RCC 7860 (cell line): Measurements from ENCODE around the gene POLR3H.

Experiments
- DNase-seq: peaks from one replicate; pipeline ENCODE4 v3.0.0-alpha.2; 2015; ENCODE audit warnings: low spot score
- FAIRE-seq: peaks from 2 replicates; lab custom pipeline; 2012; peaks lifted over from hg19 to GRCh38; lab: Jason Lieb, UNC

Gene POLR3H

GRCh38 chr22:41539146-41540005 is 4.9 kb downstream of the POLR3H start:
- DNase-seq (no peak), FAIRE-seq (no peak)

GRCh38 chr22:41538583-41538982 is 5.7 kb downstream of the POLR3H start:
- FAIRE-seq (no peak), DNase-seq (no peak)

- no peak for DNase-seq
- no peak for FAIRE-seq
These were observed 7.1 kb downstream of the POLR3H start for GRCh38 chr22:41537203-41537602.

- DNase-seq (no peak), FAIRE-seq (no peak)
These were observed 9.0 kb downstream of the POLR3H start for GRCh38 chr22:41535244-41535643.

GRCh38 chr22:41534219-41534618 is 10.1 kb downstream of the POLR3H start:
- no peak for FAIRE-seq
- no peak for DNase-seq

- DNase-seq: peak; percentile 43
- no peak for FAIRE-seq
These were observed 11.1 kb downstream of the POLR3H start for GRCh38 chr22:41532908-41533825.

GRCh38 chr22:41531715-41532477 is 12.4 kb downstream of the POLR3H start:
- no peak for DNase-seq
- no peak for FAIRE-seq

- FAIRE-seq (no peak), DNase-seq (no peak)
These were observed 13.2 kb downstream of the POLR3H start for GRCh38 chr22:41530890-41531714.

GRCh38 chr22:41528938-41529561 is 15.2 kb downstream of the POLR3H start:
- FAIRE-seq: no peak
- DNase-seq: no peak

GRCh38 chr22:41528132-41528766 is 16.0 kb downstream of the POLR3H start:
- DNase-seq (no peak), FAIRE-seq (no peak)

- FAIRE-seq: no peak
- DNase-seq: no peak
These were observed 17.2 kb downstream of the POLR3H start for GRCh38 chr22:41526830-41527799.

- DNase-seq (no peak), FAIRE-seq (no peak)
These were observed 17.9 kb downstream of the POLR3H start for GRCh38 chr22:41526226-41526829.

- no peak for FAIRE-seq
- no peak for DNase-seq
These were observed 18.6 kb downstream of the POLR3H start for GRCh38 chr22:41525450-41526225.

- no peak for FAIRE-seq
- DNase-seq: no peak
These were observed 19.3 kb downstream of the POLR3H start for GRCh38 chr22:41524809-41525449.

- FAIRE-seq (no peak), DNase-seq (no peak)
These were observed 20.0 kb downstream of the POLR3H start for GRCh38 chr22:41524251-41524661.

GRCh38 chr22:41523464-41524221 is 20.6 kb downstream of the POLR3H start:
- DNase-seq (no peak), FAIRE-seq (no peak)
